C4-2B (cell line): ENCODE results near the gene HP.
"Not testable (repeated sequence)": the region's sequence is repeated elsewhere in the genome, so short reads cannot be mapped to it uniquely, and the experiment has no call there.

ENCODE experiments used
- H3K27ac ChIP-seq: fragments of 450-650 bp; 2 replicates; pipeline ENCODE4 v1.5.1; 2017
- CTCF ChIP-seq: fragments of 450-650 bp; conservative IDR thresholded peaks from 2 replicates; pipeline ENCODE4 v1.5.1; 2017; ENCODE audit warnings: mild to moderate bottlenecking
- ZFX ChIP-seq: fragments of 450-650 bp; IDR thresholded peaks from 2 replicates; pipeline ENCODE4 v1.6.1; 2017

Gene HP

GRCh38 chr16:72072514-72073342, 18.4 kb downstream of the HP start:
- H3K27ac ChIP-seq: no peak overlapping the region
- TF ChIP-seq CTCF: no peak
- no peak for TF ChIP-seq ZFX

DNA sequence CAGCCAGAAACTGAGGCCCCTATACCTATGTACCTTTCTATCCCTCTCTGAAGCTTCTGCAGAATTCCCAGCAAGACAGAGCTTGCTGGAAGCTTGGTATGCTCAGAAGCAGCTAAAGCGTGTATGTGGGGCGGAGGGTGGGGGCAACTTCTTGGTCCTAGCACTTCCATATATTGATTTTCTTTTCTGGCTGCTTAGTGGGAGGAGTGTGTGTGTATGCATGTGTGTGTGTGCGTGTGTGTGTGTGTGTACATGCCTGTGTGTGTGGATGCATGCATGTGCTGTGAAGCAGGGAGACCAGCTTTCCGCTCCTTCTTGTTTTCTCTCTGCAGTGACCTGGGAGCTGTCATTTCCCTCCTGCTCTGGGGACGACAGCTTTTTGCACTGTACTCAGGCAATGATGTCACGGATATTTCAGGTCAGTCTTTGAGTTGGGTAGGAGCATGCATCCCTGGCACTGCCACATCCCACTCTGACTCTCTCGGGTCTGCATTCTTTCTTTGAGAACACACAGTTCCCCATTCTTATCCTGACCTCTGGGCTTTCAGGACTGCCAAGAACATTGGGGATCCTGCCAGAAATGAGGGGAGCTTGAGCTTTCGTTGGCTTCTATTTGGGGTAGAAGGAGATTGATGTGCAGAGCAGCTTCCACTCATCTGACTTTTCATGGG, 19.4 kb downstream of the HP start:
- TF ChIP-seq ZFX (no peak), CTCF (no peak)
- no peak overlapping the region for H3K27ac ChIP-seq

GRCh38 chr16:72075067-72075466, 20.8 kb downstream of the HP start:
- not testable (repeated sequence) for H3K27ac ChIP-seq

- not testable (repeated sequence) for H3K27ac ChIP-seq
These were observed 22.8 kb downstream of the HP start for GRCh38 chr16:72076991-72077706.

DNA sequence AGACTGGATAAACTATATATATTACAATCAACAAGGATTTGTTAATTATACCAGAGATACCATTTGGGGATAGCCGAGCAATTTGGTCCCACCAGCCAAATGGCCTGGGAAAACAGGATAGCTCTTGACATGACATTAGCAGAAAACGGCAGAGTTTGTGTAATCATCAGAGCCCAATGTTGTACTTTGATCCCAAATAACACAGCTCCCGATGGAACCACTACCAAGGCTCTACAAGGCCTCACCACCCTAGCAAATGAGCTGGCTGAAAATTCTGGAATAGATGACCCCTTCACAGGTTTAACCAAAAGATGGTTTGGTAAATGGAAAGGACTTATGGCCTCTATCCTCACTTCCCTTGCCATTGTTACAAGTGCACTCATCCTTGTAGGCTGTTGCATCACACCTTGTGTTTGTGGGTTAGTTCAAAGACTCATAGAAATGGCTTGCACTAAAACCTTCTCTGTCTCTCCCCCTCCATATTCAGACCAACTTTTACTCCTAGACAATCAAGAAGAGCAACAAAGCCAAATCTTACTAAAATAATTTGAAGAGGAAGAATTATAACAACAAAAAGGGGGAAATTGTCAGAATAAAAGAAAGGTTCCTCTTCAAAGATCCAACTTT, 29.6 kb downstream of the HP start:
- H3K27ac ChIP-seq: no peak overlapping the region
- TF ChIP-seq ZFX: no peak
- no peak for TF ChIP-seq CTCF

GRCh38 chr16:72084445-72084844, 30.1 kb downstream of the HP start:
- TF ChIP-seq CTCF (no peak), ZFX (no peak)

DNA sequence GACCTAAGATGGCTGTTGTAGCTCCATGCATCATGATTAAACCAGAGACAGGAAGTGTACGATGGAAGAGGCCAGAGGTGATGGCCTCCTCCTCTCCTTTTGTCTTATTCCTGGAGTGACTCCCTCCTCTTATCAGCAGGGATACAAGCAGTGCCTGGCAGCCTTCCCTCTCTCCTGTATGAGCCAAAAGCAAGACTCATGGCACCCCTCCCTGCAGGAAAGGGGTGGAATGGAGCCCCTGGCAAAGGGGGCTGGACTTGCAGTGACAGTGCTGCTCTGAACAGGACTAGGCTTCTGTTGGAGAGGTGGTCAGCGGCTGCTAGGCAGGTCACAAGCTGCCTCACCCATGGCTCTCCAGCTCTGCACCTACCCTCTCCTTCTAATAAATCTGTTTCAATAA, 30.7 kb downstream of the HP start:
- no peak for TF ChIP-seq ZFX
- no peak for TF ChIP-seq CTCF
- no peak overlapping the region for H3K27ac ChIP-seq

More at GRCh38 chr16:72084445-72084844, 30.1 kb downstream of the HP start:
- H3K27ac ChIP-seq: no peak overlapping the region

DNA sequence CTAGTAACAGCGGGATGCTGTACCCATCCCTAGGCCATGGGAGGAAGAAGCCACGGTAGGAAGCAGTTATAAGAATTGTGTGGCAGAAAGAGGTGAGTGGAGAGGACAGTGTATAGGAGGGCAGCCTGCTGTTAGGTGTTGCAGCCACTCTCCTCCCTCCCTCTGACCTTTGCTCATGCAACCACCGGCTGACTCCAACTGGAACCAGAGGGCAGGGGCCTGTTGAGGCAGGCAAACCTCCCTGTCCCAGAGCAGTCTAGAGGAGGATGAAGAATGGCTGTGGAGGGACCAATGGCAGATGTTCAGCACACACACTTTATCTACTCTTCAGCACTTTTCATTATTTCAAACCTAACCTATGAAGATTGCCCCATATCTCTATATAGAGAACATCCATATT, 36.9 kb downstream of the HP start:
- no peak overlapping the region for H3K27ac ChIP-seq
- TF ChIP-seq CTCF (no peak), ZFX (no peak)
